Endothelial cell of umbilical vein (primary cell): ENCODE results near the gene SYNDIG1. TPM values are rescaled to one million over a fixed set of nuclear protein-coding genes. Genes with fewer than 3 reads are reported as not detected.

ENCODE experiments used
- BruUV-seq: library from RNA; stranded (reverse); fragments of 400-500 nt; replicated peaks from 2 replicates; lab custom pipeline; 2021; lab: Mats Ljungman, UMichigan
- CTCF ChIA-PET: fragments of 300-600, 350-600 bp; sonication (Branson Sonifier 250); formaldehyde crosslinking; loops from one replicate; lab custom pipeline; 2021; ENCODE audit warnings: antibody characterized with exemption, inconsistent platforms; lab: Charles Lee
- POLR2A ChIA-PET: fragments of 300-600, 350-600 bp; sonication (Branson Sonifier 250); formaldehyde crosslinking; loops from one replicate; lab custom pipeline; 2021; ENCODE audit warnings: antibody characterized with exemption, inconsistent platforms; lab: Charles Lee
- DNase-seq: peaks from one replicate; pipeline ENCODE4 v3.0.0-alpha.2; 2011; ENCODE audit warnings: low read depth, low spot score
- FAIRE-seq: peaks from 2 replicates; lab custom pipeline; 2011; peaks lifted over from hg19 to GRCh38; lab: Jason Lieb, UNC
- H2AFZ ChIP-seq: 2 replicates; pipeline ENCODE4 v1.6.0; 2012; ENCODE audit warnings: low read depth, low read length, control low read depth, inconsistent platforms
- H3K27ac ChIP-seq: 2 replicates; pipeline ENCODE4 v1.5.1; 2011; ENCODE audit warnings: low read depth, mild to moderate bottlenecking, control low read depth, low read length, moderate library complexity; ENCODE audit not compliant: insufficient read depth
- H3K27me3 ChIP-seq, 2 experiments: 2 replicates each; pipeline versions ENCODE4 v1.6.0 to v1.6.1; 2011; ENCODE audit warnings: low read length in 2 of 2, mixed read lengths in 1 of 2; ENCODE audit not compliant: control insufficient read depth in 2 of 2, insufficient read depth in 2 of 2
- H3K36me3 ChIP-seq, 2 experiments: 2 replicates in 1 of 2; 3 replicates in 1 of 2; pipeline ENCODE4 v1.5.1; 2011; ENCODE audit warnings: low read length in 2 of 2, mild to moderate bottlenecking in 1 of 2, moderate library complexity in 1 of 2; ENCODE audit not compliant: control insufficient read depth in 2 of 2, insufficient read depth in 2 of 2; ENCODE audit errors: extremely low read depth in 1 of 2
- H3K4me1 ChIP-seq: 3 replicates; pipeline ENCODE4 v1.5.1; 2011; ENCODE audit warnings: mild to moderate bottlenecking, low read length; ENCODE audit not compliant: control insufficient read depth, insufficient read depth; ENCODE audit errors: extremely low read depth
- H3K4me2 ChIP-seq: 2 replicates; pipeline ENCODE4 v1.6.1; 2011; ENCODE audit warnings: low read length, control low read depth, mixed read lengths; ENCODE audit not compliant: insufficient read depth
- H3K4me3 ChIP-seq, 3 experiments: fragments of 200-600 bp in 1 of 3; sonication (generic), shearing (Covaris generic) in 1 of 3; replicated peaks in 1 of 3; 2 replicates each; pipeline ENCODE4 v1.5.1; 2011 to 2016; ENCODE audit warnings: control low read depth in 3 of 3, low read length in 3 of 3, mild to moderate bottlenecking in 2 of 3, inconsistent platforms in 1 of 3, low read depth in 1 of 3, moderate library complexity in 1 of 3; ENCODE audit not compliant: insufficient read depth in 1 of 3
- H3K79me2 ChIP-seq: 2 replicates; pipeline ENCODE4 v1.6.0; 2012; ENCODE audit warnings: low read length, inconsistent platforms; ENCODE audit not compliant: control insufficient read depth, insufficient read depth
- H3K9ac ChIP-seq: replicated peaks from 2 replicates; pipeline ENCODE3; 2011; ENCODE audit warnings: low read length, control low read depth; ENCODE audit not compliant: insufficient read depth; ENCODE audit errors: extremely low read depth
- H3K9me1 ChIP-seq: replicated peaks from 3 replicates; pipeline ENCODE4 v1.6.0; 2011; ENCODE audit warnings: mild to moderate bottlenecking, low read length; ENCODE audit not compliant: control insufficient read depth, insufficient read depth; ENCODE audit errors: extremely low read depth
- H3K9me3 ChIP-seq: replicated peaks from 2 replicates; pipeline ENCODE4 v1.5.1; 2012; ENCODE audit warnings: low read length, inconsistent platforms; ENCODE audit not compliant: control insufficient read depth, insufficient read depth
- H4K20me1 ChIP-seq: replicated peaks from 2 replicates; pipeline ENCODE3; 2011; ENCODE audit warnings: mild to moderate bottlenecking, low read length; ENCODE audit not compliant: control insufficient read depth, insufficient read depth; ENCODE audit errors: extremely low read depth
- CTCF ChIP-seq, 2 donors: IDR thresholded peaks; 1 replicate in 1 of 2; 2 replicates in 1 of 2; pipeline ENCODE4 v1.5.1; 2011; ENCODE audit warnings: low read length in 2 of 2, mild to moderate bottlenecking in 2 of 2, moderate library complexity in 2 of 2, control low read depth in 1 of 2, inconsistent platforms in 1 of 2, low read depth in 1 of 2; ENCODE audit not compliant: insufficient read depth in 1 of 2; ENCODE audit errors: extremely low read depth in 1 of 2
- EZH2 ChIP-seq: IDR thresholded peaks from 2 replicates; pipeline ENCODE4 v1.6.1; 2012; ENCODE audit warnings: borderline replicate concordance, low read depth, mild to moderate bottlenecking, moderate library complexity, low read length, inconsistent platforms; ENCODE audit not compliant: severe bottlenecking
- FOS ChIP-seq: IDR thresholded peaks from 2 replicates; pipeline ENCODE4 v1.6.1; 2011; ENCODE audit warnings: mild to moderate bottlenecking, low read length, moderate library complexity, borderline replicate concordance; ENCODE audit not compliant: insufficient read depth
- GATA2 ChIP-seq: IDR thresholded peaks from 2 replicates; pipeline ENCODE4 v1.7.0; 2011; ENCODE audit warnings: low read depth, mild to moderate bottlenecking, moderate library complexity, mixed read lengths, low read length; ENCODE audit not compliant: insufficient read length, insufficient read depth
- JUN ChIP-seq: IDR thresholded peaks from 2 replicates; pipeline ENCODE4 v1.6.1; 2011; ENCODE audit warnings: borderline replicate concordance, low read depth; ENCODE audit not compliant: insufficient read length, insufficient read depth
- MAX ChIP-seq: IDR thresholded peaks from 2 replicates; pipeline ENCODE4 v1.6.1; 2011; ENCODE audit not compliant: insufficient read depth, insufficient read length
- MYC ChIP-seq: IDR thresholded peaks from one replicate; pipeline ENCODE4 v1.6.1; 2011; ENCODE audit warnings: mild to moderate bottlenecking, low read depth, low read length
- POLR2A ChIP-seq: IDR thresholded peaks from 2 replicates; pipeline ENCODE4 v1.6.1; 2012; ENCODE audit warnings: low read depth, mild to moderate bottlenecking, control low read depth, low read length
- POLR2AphosphoS5 ChIP-seq: IDR thresholded peaks from 2 replicates; pipeline ENCODE4 v1.6.1; 2012; ENCODE audit warnings: low read depth, mild to moderate bottlenecking, control low read depth, low read length, moderate library complexity; ENCODE audit not compliant: insufficient read depth
- dilution Hi-C: fragments of 300-500 bp; cut with MboI; formaldehyde crosslinking; loops from one replicate; pipeline ENCODE4 v1.15.0; 2019; ENCODE audit warnings: low sequenced_read_pairs; ENCODE audit not compliant: extremely low pct_ligation_motif_present
- intact Hi-C: fragments of 100-400 bp; cut with micrococcal nuclease; formaldehyde crosslinking; loops from one replicate; pipeline ENCODE4 v1.10.0; 2022
- polyA plus RNA-seq, 4 experiments: library from polyadenylated mRNA; depleted of rRNA in 3 of 4; stranded (reverse) in 3 of 4; unstranded in 1 of 4; fragments of >200 nt; gene quantifications; 2 replicates each; pipeline versions ENCODE4 v1.2.1 to v1.2.3, GENCODE V29; 2011 to 2012; ENCODE audit warnings: missing spikeins in 1 of 4
- total RNA-seq: library from RNA; stranded (reverse); gene quantifications from 2 replicates; pipeline ENCODE4 v1.2.3, GENCODE V29; 2021

Gene SYNDIG1
- total and polyA plus RNA-seq, 2 donors (not counting 3 experiments of a cell fraction or from before 2014, with no cell fraction given) = not detected

GRCh38 chr20:24588047-24588635, 118.7 kb downstream of the SYNDIG1 start:
- no peak overlapping the region for H2AFZ ChIP-seq
- H3K36me3 ChIP-seq = no peaks in the 10 kb centered on the region
- no peak overlapping the region for H3K9ac ChIP-seq
- no peak for FAIRE-seq
- H3K9me3 ChIP-seq = peaks cover 7% of the 10 kb centered on the region
- POLR2A ChIA-PET = no interaction called here
- no peak overlapping the region for H3K4me3 ChIP-seq
- TF ChIP-seq POLR2A (no peak), MYC (no peak), CTCF (IDR thresholded peaks at IDR 0.05; ENCODE audit: extremely low read depth in 1 of 2, insufficient read depth in 1 of 2, low read depth in 1 of 2, low read length in 2 of 2) (no peak), FOS (no peak), MAX (no peak), JUN (no peak), POLR2AphosphoS5 (no peak), EZH2 (no peak), GATA2 (no peak)
- no peak overlapping the region for H3K4me2 ChIP-seq
- H4K20me1 ChIP-seq = no peaks in the 10 kb centered on the region
- H3K27ac ChIP-seq = no peak overlapping the region
- no peak for DNase-seq
- BruUV-seq = no TSS peak
- H3K27me3 ChIP-seq = no peaks in the 10 kb centered on the region
- no peaks in the 10 kb centered on the region for H3K9me1 ChIP-seq
- intact Hi-C loops (no loop called here), dilution Hi-C loops (no loop called here)
- CTCF ChIA-PET = no interaction called here
- no peaks in the 10 kb centered on the region for H3K4me1 ChIP-seq
- H3K79me2 ChIP-seq = no peaks in the 10 kb centered on the region
